ENCODE measurements around the gene YIF1A. TPM values are rescaled to one million over a fixed set of nuclear protein-coding genes. Genes with fewer than 3 reads are reported as not detected.

YIF1A gene
- total and polyA plus RNA-seq, 12 donors: 69.7 to 154 (median 99.5) TPM

GRCh38 chr11:66333896-66334604, 45.1 kb upstream of the YIF1A start:
- Histone ChIP-seq H3K36me3 (replicated peaks in 1 of 2) (peaks cover 0 to 11% of the 10 kb centered on the region in 2 donors), H3K4me3 (no peak overlapping the region), H3K4me1 (replicated peaks in 1 of 2) (peaks cover 10 to 22% of the 10 kb centered on the region in 2 donors), H3K27ac (no peak overlapping the region), H3K9me3 (replicated peaks in 1 of 3) (no peaks in the 10 kb centered on the region), H3K27me3 (no peaks in the 10 kb centered on the region)
- DNase-seq: peak in 1 of 7 donors; percentile 13
- intact Hi-C loops (cut with DNase I): no loop called here
- TF ChIP-seq CTCF (IDR thresholded peaks at IDR 0.05): no peak
- no peak for TF ChIP-seq POLR2A (IDR thresholded peaks at IDR 0.05)
- whole genome bisulfite sequencing, 4 donors: 87 to 88% (median 87%) methylated on average over 11 to 29 of the region's 29 CpGs

DNA sequence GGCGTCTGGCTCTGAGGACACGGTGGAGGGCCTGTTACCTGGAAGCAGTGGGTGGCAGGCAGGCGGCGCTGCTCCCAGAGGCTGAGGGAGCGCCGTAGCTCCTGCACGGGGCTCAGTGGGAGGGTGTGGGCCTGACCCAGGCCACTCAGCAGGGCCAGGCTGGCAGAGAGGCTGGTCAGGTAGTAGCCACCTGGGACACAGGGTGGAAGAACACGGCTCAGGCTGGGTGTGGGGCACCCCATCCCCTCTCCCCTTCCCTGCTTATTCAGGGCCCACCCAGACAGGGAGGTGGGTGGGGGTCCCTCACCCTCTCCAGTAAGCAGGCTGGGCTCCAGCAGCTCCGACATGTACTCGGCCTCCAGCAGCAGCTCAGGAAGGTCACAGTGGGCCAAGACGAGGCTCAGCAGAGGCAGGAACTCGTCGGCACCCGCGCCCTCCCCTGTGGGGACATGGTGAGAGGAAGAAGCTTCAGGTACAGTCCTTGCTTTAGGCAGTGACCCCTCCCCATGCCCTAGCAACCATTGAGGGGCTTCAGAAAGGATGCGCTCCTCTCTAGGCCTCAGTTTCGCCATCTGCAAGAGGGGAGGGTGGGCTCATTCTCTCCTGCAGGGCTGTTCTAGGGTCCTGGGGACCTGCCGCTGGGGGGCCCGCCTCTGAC, 44.4 kb upstream of the YIF1A start:
- 83 to 100% (median 89%) methylated on average over 7 to 19 of the region's 19 CpGs for WGBS, 4 donors
- H3K27me3 ChIP-seq: no peaks in the 10 kb centered on the region
- no peak overlapping the region for H3K4me3 ChIP-seq
- TF ChIP-seq POLR2A (IDR thresholded peaks at IDR 0.05) (no peak), CTCF (IDR thresholded peaks at IDR 0.05) (no peak)
- peaks cover 10 to 28% of the 10 kb centered on the region in 2 donors for H3K4me1 ChIP-seq (replicated peaks in 1 of 2)
- H3K36me3 ChIP-seq (replicated peaks in 1 of 2): peaks cover 0 to 7% of the 10 kb centered on the region in 2 donors
- H3K27ac ChIP-seq: no peak overlapping the region
- intact Hi-C loops (cut with DNase I): no loop called here
- no peaks in the 10 kb centered on the region for H3K9me3 ChIP-seq (replicated peaks in 1 of 3)
- peak in 1 of 7 donors; percentile 9 for DNase-seq

DNA sequence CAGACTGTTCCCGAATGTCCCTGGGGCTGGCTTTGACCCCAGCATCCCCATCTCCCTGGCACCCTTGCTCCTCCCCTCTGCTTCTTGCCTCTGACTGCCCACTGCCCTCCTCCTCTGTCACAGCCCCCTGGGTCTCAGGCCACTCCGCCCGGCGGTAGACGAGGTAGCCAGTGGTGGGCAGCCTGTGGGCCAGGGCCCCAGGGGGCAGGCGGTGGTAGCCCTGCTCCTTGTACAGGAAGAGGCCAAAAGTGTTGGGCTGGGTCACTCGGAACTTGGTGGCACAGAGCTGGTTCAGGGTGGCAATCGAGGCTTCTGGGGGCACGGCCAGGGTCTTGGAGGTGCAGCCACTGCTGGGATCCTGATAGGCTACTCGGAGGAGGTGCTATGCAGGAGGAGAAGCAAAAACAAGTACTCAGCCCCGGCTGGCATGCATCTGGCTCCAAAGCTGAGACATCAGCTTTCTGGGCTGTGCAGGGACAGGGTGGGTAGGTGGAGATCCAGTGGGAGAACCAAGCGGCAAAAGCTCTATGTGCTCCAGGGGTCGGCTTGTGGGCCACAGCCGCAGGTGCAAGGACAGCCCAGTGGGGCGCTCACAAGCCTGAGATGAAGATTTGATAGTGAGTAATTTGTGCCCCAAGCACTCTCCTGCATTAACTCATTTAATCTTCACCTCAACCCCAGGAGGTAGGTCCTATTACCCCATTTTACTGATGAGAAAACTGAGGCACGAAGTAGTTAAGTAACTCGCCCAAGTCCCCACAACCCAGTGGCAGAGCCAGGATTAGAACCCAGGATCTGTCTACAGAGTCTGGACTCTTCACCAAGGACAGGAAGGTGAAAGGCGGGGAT, 43.7 kb upstream of the YIF1A start:
- Histone ChIP-seq H3K4me3 (no peak overlapping the region), H3K9me3 (replicated peaks in 1 of 3) (no peaks in the 10 kb centered on the region), H3K4me1 (replicated peaks in 1 of 2) (peaks cover 10 to 35% of the 10 kb centered on the region in 2 donors), H3K27me3 (no peaks in the 10 kb centered on the region), H3K27ac (no peak overlapping the region), H3K36me3 (replicated peaks in 1 of 2) (peaks cover 0 to 7% of the 10 kb centered on the region in 2 donors)
- peak in 1 of 7 donors; percentile 11 for DNase-seq
- intact Hi-C loops (cut with DNase I): no loop called here
- TF ChIP-seq POLR2A (IDR thresholded peaks at IDR 0.05): no peak
- no peak for TF ChIP-seq CTCF (IDR thresholded peaks at IDR 0.05)
- WGBS, 4 donors: 79 to 84% (median 83%) methylated on average over 13 to 18 of the region's 18 CpGs

Data from adrenal gland (tissue), 12 donors.